IPS-18c (cell line): ENCODE data around the gene ZNF408.
"Not testable (repeated sequence)": the region's sequence is repeated elsewhere in the genome, so short reads cannot be mapped to it uniquely, and the experiment has no call there.

Experiments
- H3K4me3 ChIP-seq: 2 replicates; pipeline ENCODE4 v1.7.0; 2013; ENCODE audit warnings: low read depth, mild to moderate bottlenecking, low read length, moderate library complexity; ENCODE audit not compliant: insufficient read depth
- H3K9me3 ChIP-seq: one replicate; pipeline ENCODE4 v1.6.1; 2013; ENCODE audit warnings: mild to moderate bottlenecking, low read length, moderate library complexity; ENCODE audit not compliant: control insufficient read depth, insufficient read depth

The ZNF408 gene

GRCh38 chr11:46700241-46701077 is at the start of gene ZNF408, which contains the start of gene ARHGAP1:
Gene ZNF408 (plus strand): TSS chr11:46701031. CDS start chr11:46701048, 17 bp downstream.
Gene ARHGAP1 (minus strand): TSS chr11:46700619. CDS start chr11:46696107, 4,512 bp downstream.
- Histone ChIP-seq H3K4me3 (peak within 1 kb of the TSS; percentile 86), H3K9me3 (no peaks in the 10 kb centered on the region)

GRCh38 chr11:46655631-46656030 is 45.2 kb upstream of the ZNF408 start:
- Histone ChIP-seq H3K4me3 (no peak overlapping the region), H3K9me3 (no peaks in the 10 kb centered on the region)

GRCh38 chr11:46657186-46657585 is 43.6 kb upstream of the ZNF408 start:
- no peak overlapping the region for H3K4me3 ChIP-seq
- H3K9me3 ChIP-seq = no peaks in the 10 kb centered on the region

- no peaks in the 10 kb centered on the region for H3K9me3 ChIP-seq
- no peak overlapping the region for H3K4me3 ChIP-seq
Observed at GRCh38 chr11:46658259-46658658, 42.6 kb upstream of the ZNF408 start.

- Histone ChIP-seq H3K4me3 (no peak overlapping the region), H3K9me3 (no peaks in the 10 kb centered on the region)
Observed at GRCh38 chr11:46659908-46660307, 40.9 kb upstream of the ZNF408 start.

- Histone ChIP-seq H3K4me3 (no peak overlapping the region), H3K9me3 (no peaks in the 10 kb centered on the region)
Observed at GRCh38 chr11:46661836-46662235, 39.0 kb upstream of the ZNF408 start.

- Histone ChIP-seq H3K9me3 (no peaks in the 10 kb centered on the region), H3K4me3 (no peak overlapping the region)
Observed at GRCh38 chr11:46662366-46662765, 38.5 kb upstream of the ZNF408 start.

GRCh38 chr11:46663277-46663940 is 37.4 kb upstream of the ZNF408 start:
- no peak overlapping the region for H3K4me3 ChIP-seq
- no peaks in the 10 kb centered on the region for H3K9me3 ChIP-seq

GRCh38 chr11:46664612-46665011 is 36.2 kb upstream of the ZNF408 start:
- Histone ChIP-seq H3K9me3 (no peaks in the 10 kb centered on the region), H3K4me3 (no peak overlapping the region)

GRCh38 chr11:46665356-46665755 is 35.5 kb upstream of the ZNF408 start:
- no peak overlapping the region for H3K4me3 ChIP-seq
- no peaks in the 10 kb centered on the region for H3K9me3 ChIP-seq

- Histone ChIP-seq H3K9me3 (no peaks in the 10 kb centered on the region), H3K4me3 (no peak overlapping the region)
Observed at GRCh38 chr11:46666516-46666915, 34.3 kb upstream of the ZNF408 start.

GRCh38 chr11:46667043-46667481 is 33.8 kb upstream of the ZNF408 start:
- Histone ChIP-seq H3K9me3 (no peaks in the 10 kb centered on the region), H3K4me3 (no peak overlapping the region)

GRCh38 chr11:46668480-46669085 is 32.2 kb upstream of the ZNF408 start:
- H3K9me3 ChIP-seq = no peaks in the 10 kb centered on the region
- H3K4me3 ChIP-seq = no peak overlapping the region

GRCh38 chr11:46669711-46670139 is 31.1 kb upstream of the ZNF408 start:
- H3K9me3 ChIP-seq = no peaks in the 10 kb centered on the region
- H3K4me3 ChIP-seq = no peak overlapping the region

- not testable (repeated sequence) for H3K4me3 ChIP-seq
Observed at GRCh38 chr11:46670521-46670920, 30.3 kb upstream of the ZNF408 start.

GRCh38 chr11:46671958-46672315 is 28.9 kb upstream of the ZNF408 start:
- H3K4me3 ChIP-seq = no peak overlapping the region
- no peaks in the 10 kb centered on the region for H3K9me3 ChIP-seq

More at GRCh38 chr11:46670521-46670920, 30.3 kb upstream of the ZNF408 start:
- not testable (repeated sequence) for H3K9me3 ChIP-seq

GRCh38 chr11:46672381-46672839 is 28.4 kb upstream of the ZNF408 start:
- no peak overlapping the region for H3K4me3 ChIP-seq
- no peaks in the 10 kb centered on the region for H3K9me3 ChIP-seq
